Stomach (tissue), 9 donors: ENCODE data around the gene ST6GALNAC3. TPM values are rescaled to one million over a fixed set of nuclear protein-coding genes. Genes with fewer than 3 reads are reported as not detected.

Experiments used
- DNase-seq, 2 donors: peaks; one replicate each; pipeline versions ENCODE4 v3.0.0 to v3.0.0-alpha.2; 2013 to 2019
- H3K27ac ChIP-seq, 5 donors: fragments of 200-600 bp in 4 of 5; sonication (generic) in 4 of 5; one replicate each; pipeline ENCODE4 v1.5.1; 2013 to 2019; ENCODE audit warnings: mild to moderate bottlenecking in 1 of 5, moderate library complexity in 1 of 5
- H3K27me3 ChIP-seq, 3 donors: fragments of 200-600 bp; sonication (generic); one replicate each; pipeline ENCODE4 v1.5.1; 2017 to 2019; ENCODE audit warnings: mixed run types in 1 of 3
- H3K36me3 ChIP-seq, 4 donors: fragments of 200-600 bp; sonication (generic); 1 replicate in 3 of 4; 2 replicates in 1 of 4; pipeline ENCODE4 v1.5.1; 2016 to 2019
- H3K4me1 ChIP-seq, 4 donors: fragments of 200-600 bp; sonication (generic); one replicate each; pipeline ENCODE4 v1.5.1; 2016 to 2019
- H3K4me3 ChIP-seq, 4 donors: fragments of 200-600 bp; sonication (generic) in 3 of 4; one replicate each; pipeline ENCODE4 v1.5.1; 2016 to 2019; ENCODE audit warnings: mild to moderate bottlenecking in 1 of 4
- H3K9me3 ChIP-seq, 4 donors: fragments of 200-600 bp; sonication (generic); one replicate each; pipeline ENCODE4 v1.5.1; 2016 to 2019
- EP300 ChIP-seq: sonication (generic); formaldehyde crosslinking; IDR thresholded peaks from one replicate; pipeline ENCODE4 v1.6.1; 2017; ENCODE audit warnings: antibody characterized with exemption
- POLR2A ChIP-seq, 4 donors: fragments of 450-650 bp; IDR thresholded peaks; one replicate each; pipeline ENCODE4 v1.6.1; 2016; ENCODE audit warnings: antibody characterized with exemption in 4 of 4, control low read depth in 2 of 4, mild to moderate bottlenecking in 1 of 4, moderate library complexity in 1 of 4
- POLR2AphosphoS5 ChIP-seq, 3 donors: sonication (generic); formaldehyde crosslinking; IDR thresholded peaks; one replicate each; pipeline ENCODE4 v1.6.1; 2016; ENCODE audit warnings: antibody characterized with exemption in 3 of 3
- WGBS, 5 donors: extraction: QIAGEN DNeasy Blood & Tissue Kit in 3 of 5; methylation state at CpG; one replicate each; pipeline versions ENCODE4 v1.1.5 to v1.1.7; 2013 to 2018; 5-methylcytosine and 5-hydroxymethylcytosine counted together
- intact Hi-C: fragments of 100-400 bp; cut with DNase I; formaldehyde crosslinking; loops from one replicate; pipeline ENCODE4 v1.15.1; 2023; ENCODE audit warnings: low total_unique reads
- polyA plus RNA-seq, 3 donors: library from polyadenylated mRNA; stranded (reverse); fragments of 200-250 nt; gene quantifications; one replicate each; pipeline ENCODE4 v1.2.3, GENCODE V29; 2013
- total RNA-seq, 5 donors: library from RNA; depleted of rRNA; stranded (reverse); fragments of >200 nt; gene quantifications; one replicate each; pipeline versions ENCODE4 v1.1.0 to v1.2.3, GENCODE V29; 2014 to 2016
- TF ChIP-seq, protein P1 (sequence below), 7 experiments: fragments of 450-650 bp in 4 of 7; fragments of 200-600 bp in 3 of 7; sonication (generic) in 3 of 7; IDR thresholded peaks; one replicate each; pipeline ENCODE4 v1.5.1; 2016 to 2019; ENCODE audit warnings: antibody characterized with exemption in 7 of 7, control low read depth in 2 of 7, mild to moderate bottlenecking in 1 of 7
- donor health status: healthy with polysubstance abuse.
- donor health status: Bipolar disorder and iron deficiency.
- donor health status: healthy.

Gene ST6GALNAC3
- total and polyA plus RNA-seq, 8 donors = under 0.01 to 21.7 (median 1.2) TPM; not detected in 1

DNA sequence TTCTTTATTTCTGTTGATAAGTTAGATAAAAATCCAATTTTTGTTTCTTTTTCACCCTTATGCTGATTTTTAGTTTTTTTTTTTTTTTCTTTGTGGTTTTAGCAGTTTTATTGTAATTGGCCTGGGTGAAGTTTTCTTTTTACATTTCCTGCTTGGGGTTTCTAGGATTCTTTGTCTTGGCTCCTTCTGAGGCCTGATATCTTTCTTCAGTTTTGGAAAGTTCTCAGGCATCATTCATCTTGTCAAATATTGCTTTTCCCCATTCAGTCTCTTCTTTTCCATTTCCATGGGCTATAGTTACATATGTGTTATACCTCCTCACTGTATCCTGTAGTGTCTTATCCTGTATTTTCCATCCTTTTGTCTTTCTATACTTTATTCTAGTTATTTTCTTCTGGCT is 28.5 kb downstream of the ST6GALNAC3 start:
- H3K36me3 ChIP-seq = no peaks in the 10 kb centered on the region
- DNase-seq = no peak
- H3K9me3 ChIP-seq = no peaks in the 10 kb centered on the region
- no peaks in the 10 kb centered on the region for H3K4me1 ChIP-seq
- no peak overlapping the region for H3K4me3 ChIP-seq
- intact Hi-C loops = no loop called here
- no peaks in the 10 kb centered on the region for H3K27me3 ChIP-seq
- TF ChIP-seq, protein P1, sequence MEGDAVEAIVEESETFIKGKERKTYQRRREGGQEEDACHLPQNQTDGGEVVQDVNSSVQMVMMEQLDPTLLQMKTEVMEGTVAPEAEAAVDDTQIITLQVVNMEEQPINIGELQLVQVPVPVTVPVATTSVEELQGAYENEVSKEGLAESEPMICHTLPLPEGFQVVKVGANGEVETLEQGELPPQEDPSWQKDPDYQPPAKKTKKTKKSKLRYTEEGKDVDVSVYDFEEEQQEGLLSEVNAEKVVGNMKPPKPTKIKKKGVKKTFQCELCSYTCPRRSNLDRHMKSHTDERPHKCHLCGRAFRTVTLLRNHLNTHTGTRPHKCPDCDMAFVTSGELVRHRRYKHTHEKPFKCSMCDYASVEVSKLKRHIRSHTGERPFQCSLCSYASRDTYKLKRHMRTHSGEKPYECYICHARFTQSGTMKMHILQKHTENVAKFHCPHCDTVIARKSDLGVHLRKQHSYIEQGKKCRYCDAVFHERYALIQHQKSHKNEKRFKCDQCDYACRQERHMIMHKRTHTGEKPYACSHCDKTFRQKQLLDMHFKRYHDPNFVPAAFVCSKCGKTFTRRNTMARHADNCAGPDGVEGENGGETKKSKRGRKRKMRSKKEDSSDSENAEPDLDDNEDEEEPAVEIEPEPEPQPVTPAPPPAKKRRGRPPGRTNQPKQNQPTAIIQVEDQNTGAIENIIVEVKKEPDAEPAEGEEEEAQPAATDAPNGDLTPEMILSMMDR (IDR thresholded peaks at IDR 0.05) = no peak
- TF ChIP-seq POLR2A (IDR thresholded peaks at IDR 0.05) = no peak
- no peak for TF ChIP-seq EP300
- TF ChIP-seq POLR2AphosphoS5 (IDR thresholded peaks at IDR 0.05) = no peak
- H3K27ac ChIP-seq = no peak overlapping the region

DNA sequence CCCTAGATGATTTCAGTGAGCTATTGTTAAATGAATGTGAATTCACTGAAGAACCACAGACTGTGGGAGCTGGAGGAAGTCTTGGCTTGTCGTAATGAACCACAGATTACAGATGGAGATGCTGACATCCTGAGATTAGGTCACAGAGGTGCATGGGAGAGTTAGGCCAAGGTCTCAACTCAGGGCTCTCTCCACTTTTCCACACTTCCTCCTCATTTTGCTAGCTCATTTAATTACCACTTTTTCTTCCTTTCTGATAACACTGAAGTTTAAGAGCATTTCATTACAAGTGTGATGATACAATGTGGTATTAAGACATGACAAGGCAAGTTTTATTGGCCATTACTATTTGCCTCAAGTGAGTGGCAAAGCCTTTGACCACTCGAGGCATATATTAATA is 30.8 kb downstream of the ST6GALNAC3 start:
- H3K9me3 ChIP-seq = no peaks in the 10 kb centered on the region
- intact Hi-C loops = no loop called here
- no peak overlapping the region for H3K4me3 ChIP-seq
- no peak for DNase-seq
- no peaks in the 10 kb centered on the region for H3K27me3 ChIP-seq
- WGBS, 5 donors = 70 to 79% (median 75%) methylated on average over 2 of the region's 2 CpGs
- TF ChIP-seq POLR2AphosphoS5 (IDR thresholded peaks at IDR 0.05) = no peak
- H3K36me3 ChIP-seq = no peaks in the 10 kb centered on the region
- H3K4me1 ChIP-seq = no peaks in the 10 kb centered on the region
- H3K27ac ChIP-seq = no peak overlapping the region

DNA sequence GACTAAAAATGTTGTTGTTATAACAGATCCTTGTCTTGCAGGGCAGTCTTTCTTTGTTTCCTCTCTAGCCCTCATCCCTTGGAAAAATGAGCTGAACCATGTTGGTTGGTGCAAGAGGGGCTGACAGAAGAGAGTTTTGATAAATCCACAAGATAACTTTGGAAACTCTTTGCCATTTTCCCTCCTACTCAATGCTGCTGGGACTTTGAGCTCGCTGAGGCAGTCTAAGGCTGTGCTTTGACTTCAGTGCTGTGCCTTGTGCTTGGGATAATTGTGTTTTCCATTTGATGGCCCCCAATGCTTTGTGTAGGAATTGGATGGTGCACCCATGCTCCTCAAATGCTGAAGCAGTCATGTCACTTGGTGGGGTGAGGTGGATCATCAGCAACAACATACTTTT is 31.7 kb downstream of the ST6GALNAC3 start:
- 78 to 96% (median 93%) methylated on average over 1 of the region's 1 CpG for WGBS, 5 donors
- Histone ChIP-seq H3K4me3 (no peak overlapping the region), H3K27me3 (no peaks in the 10 kb centered on the region), H3K27ac (no peak overlapping the region), H3K9me3 (no peaks in the 10 kb centered on the region), H3K36me3 (no peaks in the 10 kb centered on the region), H3K4me1 (no peaks in the 10 kb centered on the region)
- no peak for DNase-seq
- intact Hi-C loops = no loop called here
- TF ChIP-seq, protein P1 (IDR thresholded peaks at IDR 0.05) = no peak
- no peak for TF ChIP-seq EP300
- TF ChIP-seq POLR2A (IDR thresholded peaks at IDR 0.05) = no peak
- no peak for TF ChIP-seq POLR2AphosphoS5 (IDR thresholded peaks at IDR 0.05)

DNA sequence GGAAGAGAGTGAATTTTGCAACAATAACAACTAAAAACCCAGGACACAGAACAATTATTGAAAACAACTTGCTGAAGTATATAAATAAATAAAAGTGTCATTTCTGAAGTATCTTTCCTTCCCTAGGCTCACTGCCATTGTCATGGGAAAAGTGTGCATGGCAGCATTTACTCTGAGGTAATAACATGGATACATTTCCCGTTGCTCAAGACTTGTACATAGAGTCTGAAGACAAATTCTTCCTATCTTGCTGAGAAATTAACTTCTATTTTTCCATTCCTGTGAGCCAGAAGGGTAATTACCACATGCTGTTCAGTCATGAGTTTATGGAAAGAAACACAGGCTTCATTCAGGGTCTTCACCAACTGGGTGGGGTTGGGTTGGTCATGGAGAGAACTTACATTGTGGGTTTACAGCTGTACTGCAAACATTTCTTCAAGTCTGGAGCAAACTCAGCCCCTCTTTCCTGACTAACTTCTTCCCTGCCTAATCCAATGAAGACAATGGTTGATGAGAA is 32.2 kb downstream of the ST6GALNAC3 start:
- no peak overlapping the region for H3K4me3 ChIP-seq
- no peak overlapping the region for H3K27ac ChIP-seq
- no peaks in the 10 kb centered on the region for H3K9me3 ChIP-seq
- H3K36me3 ChIP-seq = no peaks in the 10 kb centered on the region
- TF ChIP-seq EP300 = no peak
- no peak for TF ChIP-seq POLR2AphosphoS5 (IDR thresholded peaks at IDR 0.05)
- TF ChIP-seq, protein P1 (IDR thresholded peaks at IDR 0.05) = no peak
- no peak for TF ChIP-seq POLR2A (IDR thresholded peaks at IDR 0.05)
- 68 to 85% (median 75%) methylated on average over 1 of the region's 1 CpG for WGBS, 5 donors
- intact Hi-C loops = no loop called here
- DNase-seq = no peak
- no peaks in the 10 kb centered on the region for H3K27me3 ChIP-seq
- H3K4me1 ChIP-seq = no peaks in the 10 kb centered on the region

DNA sequence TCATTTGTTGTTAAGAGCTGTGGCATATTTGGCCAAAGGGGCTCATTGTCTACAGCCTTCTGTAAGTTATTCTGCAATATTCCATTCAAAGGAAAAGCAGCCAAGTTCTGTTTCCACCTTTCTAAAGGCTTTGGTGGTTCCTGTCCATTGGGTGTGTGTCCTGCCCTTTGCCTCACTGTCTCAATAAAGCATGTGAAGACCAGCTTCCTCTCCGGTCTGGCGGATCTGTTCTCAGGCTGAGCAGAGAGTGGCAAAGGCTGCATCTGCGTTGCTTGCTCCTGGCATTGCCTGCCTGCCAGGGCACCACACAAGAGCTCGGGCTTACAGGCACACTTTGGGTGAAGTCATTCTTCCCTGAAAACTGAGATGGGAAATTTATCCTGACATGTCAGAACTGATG is 34.9 kb downstream of the ST6GALNAC3 start:
- no peaks in the 10 kb centered on the region for H3K27me3 ChIP-seq
- H3K27ac ChIP-seq = no peak overlapping the region
- DNase-seq = no peak
- H3K9me3 ChIP-seq = no peaks in the 10 kb centered on the region
- intact Hi-C loops = no loop called here
- WGBS, 5 donors = 86 to 90% (median 88%) methylated on average over 4 of the region's 4 CpGs
- H3K4me1 ChIP-seq = no peaks in the 10 kb centered on the region
- no peak overlapping the region for H3K4me3 ChIP-seq
- TF ChIP-seq POLR2AphosphoS5 (IDR thresholded peaks at IDR 0.05) (no peak), EP300 (no peak), POLR2A (IDR thresholded peaks at IDR 0.05) (no peak)
- TF ChIP-seq, protein P1 (IDR thresholded peaks at IDR 0.05) = no peak
- H3K36me3 ChIP-seq = no peaks in the 10 kb centered on the region
